CD14-positive monocyte (primary cell): ENCODE data around the gene EPSTI1. TPM values are rescaled to one million over a fixed set of nuclear protein-coding genes. Genes with fewer than 3 reads are reported as not detected.

Source experiments
- DNase-seq, 3 donors: peaks; one replicate each; pipeline ENCODE4 v3.0.0-alpha.2; 2011 to 2022
- H2AFZ ChIP-seq: 2 replicates; pipeline ENCODE4 v1.6.0; 2012; ENCODE audit warnings: mild to moderate bottlenecking, low read depth, low read length, inconsistent platforms; ENCODE audit not compliant: insufficient read depth, poor library complexity, severe bottlenecking
- H3K27ac ChIP-seq, 2 donors: 1 replicate in 1 of 2; 2 replicates in 1 of 2; pipeline ENCODE4 v1.5.1; 2012 to 2013; ENCODE audit warnings: low read length in 2 of 2, control low read depth in 1 of 2, inconsistent platforms in 1 of 2, low read depth in 1 of 2, mild to moderate bottlenecking in 1 of 2
- H3K27me3 ChIP-seq, 2 donors: one replicate each; pipeline versions ENCODE4 v1.6.0 to v1.6.1; 2011 to 2013; ENCODE audit warnings: low read length in 2 of 2; ENCODE audit not compliant: control insufficient read depth in 2 of 2, insufficient read depth in 2 of 2
- H3K36me3 ChIP-seq, 2 donors: replicated peaks in 1 of 2; 1 replicate in 1 of 2; 2 replicates in 1 of 2; pipeline versions ENCODE4 v1.5.1 to v1.6.1; 2012 to 2013; ENCODE audit warnings: low read length in 2 of 2, control low read depth in 1 of 2, inconsistent platforms in 1 of 2, mild to moderate bottlenecking in 1 of 2; ENCODE audit not compliant: insufficient read depth in 2 of 2, control insufficient read depth in 1 of 2
- H3K4me1 ChIP-seq, 2 donors: 1 replicate in 1 of 2; 2 replicates in 1 of 2; pipeline versions ENCODE4 v1.5.1 to v1.6.1; 2012 to 2013; ENCODE audit warnings: low read length in 2 of 2, control low read depth in 1 of 2, inconsistent platforms in 1 of 2, mild to moderate bottlenecking in 1 of 2, moderate library complexity in 1 of 2; ENCODE audit not compliant: insufficient read depth in 2 of 2, control insufficient read depth in 1 of 2
- H3K4me2 ChIP-seq: replicated peaks from 2 replicates; pipeline ENCODE3; 2012; ENCODE audit warnings: low read length, moderate library complexity, mild to moderate bottlenecking; ENCODE audit not compliant: poor library complexity, severe bottlenecking; ENCODE audit errors: extremely low read depth
- H3K4me3 ChIP-seq, 3 experiments: fragments of 200-600 bp in 1 of 3; sonication (generic) in 1 of 3; replicated peaks in 1 of 3; 1 replicate in 2 of 3; 2 replicates in 1 of 3; pipeline ENCODE4 v1.5.1; 2011 to 2013; ENCODE audit warnings: low read length in 3 of 3, mild to moderate bottlenecking in 3 of 3, control low read depth in 2 of 3, low read depth in 2 of 3, inconsistent platforms in 1 of 3, moderate library complexity in 1 of 3
- H3K79me2 ChIP-seq: 2 replicates; pipeline ENCODE4 v1.6.0; 2012; ENCODE audit warnings: mild to moderate bottlenecking, control low read depth, inconsistent platforms, low read length, moderate library complexity; ENCODE audit not compliant: insufficient read depth
- H3K9ac ChIP-seq: 2 replicates; pipeline ENCODE4 v1.6.0; 2017; ENCODE audit warnings: low read length, mild to moderate bottlenecking; ENCODE audit not compliant: insufficient read depth, poor library complexity, severe bottlenecking
- H3K9me3 ChIP-seq, 2 donors: replicated peaks in 1 of 2; 1 replicate in 1 of 2; 2 replicates in 1 of 2; pipeline versions ENCODE4 v1.5.1 to v1.6.1; 2012 to 2013; ENCODE audit warnings: low read length in 2 of 2, control low read depth in 1 of 2; ENCODE audit not compliant: control insufficient read depth in 1 of 2, insufficient read depth in 1 of 2
- H4K20me1 ChIP-seq: 2 replicates; pipeline ENCODE4 v1.6.0; 2012; ENCODE audit warnings: mild to moderate bottlenecking, low read length, control low read depth, moderate library complexity; ENCODE audit not compliant: insufficient read depth
- H3K27ac Mint-ChIP-seq, 7 donors: one replicate each; pipeline ENCODE4 v1.8.0; 2020; ENCODE audit warnings: mild to moderate bottlenecking in 7 of 7, mixed read lengths in 7 of 7, moderate library complexity in 6 of 7, inconsistent platforms in 2 of 7
- H3K27me3 Mint-ChIP-seq, 3 donors: one replicate each; pipeline ENCODE4 v1.8.0; 2021 to 2022; ENCODE audit warnings: low read depth in 3 of 3, mild to moderate bottlenecking in 3 of 3, mixed read lengths in 3 of 3, moderate library complexity in 3 of 3, inconsistent platforms in 1 of 3
- H3K36me3 Mint-ChIP-seq, 2 donors: one replicate each; pipeline ENCODE4 v1.8.0; 2020; ENCODE audit warnings: mixed read lengths in 2 of 2, inconsistent platforms in 1 of 2, mild to moderate bottlenecking in 1 of 2
- H3K4me1 Mint-ChIP-seq: one replicate; pipeline ENCODE4 v1.8.0; 2020; ENCODE audit warnings: mild to moderate bottlenecking, mixed read lengths
- H3K4me3 Mint-ChIP-seq, 2 donors: one replicate each; pipeline ENCODE4 v1.8.0; 2020; ENCODE audit warnings: mild to moderate bottlenecking in 2 of 2, mixed read lengths in 2 of 2, moderate library complexity in 1 of 2
- H3K9me3 Mint-ChIP-seq, 7 donors: one replicate each; pipeline ENCODE4 v1.8.0; 2020 to 2022; ENCODE audit warnings: mixed read lengths in 7 of 7, mild to moderate bottlenecking in 6 of 7, moderate library complexity in 6 of 7, inconsistent platforms in 2 of 7
- WGBS: methylation state at CpG from one replicate; pipeline ENCODE4 v1.1.5; 2013; ENCODE audit warnings: missing lambda C conversion rate; ENCODE audit not compliant: insufficient coverage; 5-methylcytosine and 5-hydroxymethylcytosine counted together
- intact Hi-C, 2 donors: fragments of 100-400 bp; cut with micrococcal nuclease; formaldehyde crosslinking; loops; one replicate each; pipeline versions ENCODE4 v1.15.0 to v1.15.1; 2023
- polyA plus RNA-seq, 3 donors: library from polyadenylated mRNA; depleted of rRNA in 1 of 3; unstranded in 2 of 3; stranded (reverse) in 1 of 3; fragments of 300-500 nt in 2 of 3; fragments of >200 nt in 1 of 3; fragmentation: Illumina TruSeq in 2 of 3; gene quantifications; 1 replicate in 2 of 3; 2 replicates in 1 of 3; pipeline ENCODE4 v1.2.3, GENCODE V29; 2012 to 2021
- TF ChIP-seq, protein P1 (sequence below): fragments of 200-600 bp; IDR thresholded peaks from one replicate; pipeline ENCODE4 v1.8.0; 2022; ENCODE audit warnings: antibody characterized with exemption, mild to moderate bottlenecking

The EPSTI1 gene
- polyA plus RNA-seq, 3 donors, result 14.6 to 19.9 (median 16.4) TPM

DNA sequence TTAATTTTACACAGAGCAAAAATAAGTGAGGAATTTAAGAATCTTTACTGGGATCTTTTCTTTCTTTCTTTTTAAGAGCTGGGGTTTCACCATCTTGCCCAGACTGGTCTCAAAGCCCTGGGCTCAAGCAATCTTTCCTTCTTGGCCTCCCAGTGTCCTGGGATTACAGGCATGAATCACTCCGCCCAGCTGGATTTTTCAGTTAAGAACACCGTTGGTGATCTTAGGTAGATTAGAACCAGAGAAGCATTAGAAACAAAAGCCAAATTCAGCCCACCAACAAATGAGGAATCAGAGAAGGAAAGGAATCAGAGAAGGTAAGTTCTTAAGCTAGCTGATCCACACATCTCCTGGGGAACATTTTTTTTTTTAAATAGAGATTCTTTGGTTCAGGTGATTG, 34.2 kb downstream of the EPSTI1 start:
- Histone ChIP-seq H3K4me2 (no peak overlapping the region), H3K4me1 (no peaks in the 10 kb centered on the region), H3K27me3 (no peaks in the 10 kb centered on the region), H4K20me1 (peaks cover 5% of the 10 kb centered on the region), H3K9me3 (no peaks in the 10 kb centered on the region), H3K79me2 (no peaks in the 10 kb centered on the region), H3K4me3 (no peak overlapping the region), H3K27ac (no peak overlapping the region), H3K36me3 (peaks cover 50 to 94% of the 10 kb centered on the region in 2 donors), H2AFZ (no peak overlapping the region), H3K9ac (no peak overlapping the region)
- no peaks in the 10 kb centered on the region for H3K27me3 Mint-ChIP-seq
- DNase-seq, result no peak
- intact Hi-C loops, result no loop called here
- H3K36me3 Mint-ChIP-seq, result peaks cover 70 to 81% of the 10 kb centered on the region in 2 donors
- TF ChIP-seq, protein P1, sequence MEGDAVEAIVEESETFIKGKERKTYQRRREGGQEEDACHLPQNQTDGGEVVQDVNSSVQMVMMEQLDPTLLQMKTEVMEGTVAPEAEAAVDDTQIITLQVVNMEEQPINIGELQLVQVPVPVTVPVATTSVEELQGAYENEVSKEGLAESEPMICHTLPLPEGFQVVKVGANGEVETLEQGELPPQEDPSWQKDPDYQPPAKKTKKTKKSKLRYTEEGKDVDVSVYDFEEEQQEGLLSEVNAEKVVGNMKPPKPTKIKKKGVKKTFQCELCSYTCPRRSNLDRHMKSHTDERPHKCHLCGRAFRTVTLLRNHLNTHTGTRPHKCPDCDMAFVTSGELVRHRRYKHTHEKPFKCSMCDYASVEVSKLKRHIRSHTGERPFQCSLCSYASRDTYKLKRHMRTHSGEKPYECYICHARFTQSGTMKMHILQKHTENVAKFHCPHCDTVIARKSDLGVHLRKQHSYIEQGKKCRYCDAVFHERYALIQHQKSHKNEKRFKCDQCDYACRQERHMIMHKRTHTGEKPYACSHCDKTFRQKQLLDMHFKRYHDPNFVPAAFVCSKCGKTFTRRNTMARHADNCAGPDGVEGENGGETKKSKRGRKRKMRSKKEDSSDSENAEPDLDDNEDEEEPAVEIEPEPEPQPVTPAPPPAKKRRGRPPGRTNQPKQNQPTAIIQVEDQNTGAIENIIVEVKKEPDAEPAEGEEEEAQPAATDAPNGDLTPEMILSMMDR, result no peak
- H3K4me1 Mint-ChIP-seq, result no peaks in the 10 kb centered on the region
- no peak overlapping the region for H3K27ac Mint-ChIP-seq
- H3K9me3 Mint-ChIP-seq, result peaks cover 0 to 3% (median 0%) of the 10 kb centered on the region in 7 donors
- no CpG with 5 or more reads among the region's 2 CpGs for WGBS
- no peak overlapping the region for H3K4me3 Mint-ChIP-seq

DNA sequence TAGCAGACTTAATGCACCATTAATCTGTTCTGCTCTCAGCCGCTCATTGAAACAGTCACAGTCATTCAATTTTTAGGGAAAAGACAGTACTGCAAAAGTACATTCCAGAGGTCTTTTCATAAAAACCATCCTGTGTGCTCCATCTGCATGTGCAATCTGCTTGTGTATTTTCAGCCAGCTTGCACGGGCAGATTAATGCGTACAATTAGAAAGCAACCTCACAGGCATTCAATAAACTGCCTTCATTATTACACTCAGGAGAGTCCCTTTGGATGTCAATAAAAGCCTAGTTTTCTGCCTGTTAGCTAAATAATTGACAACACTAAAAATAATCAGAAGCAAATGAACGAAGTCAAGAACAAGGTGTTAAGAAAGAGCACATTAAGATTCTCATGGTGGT, 41.9 kb downstream of the EPSTI1 start:
- H3K36me3 Mint-ChIP-seq, result peaks cover 68 to 76% of the 10 kb centered on the region in 2 donors
- H3K4me3 ChIP-seq, result no peak overlapping the region
- H3K4me1 ChIP-seq, result no peaks in the 10 kb centered on the region
- H2AFZ ChIP-seq, result no peak overlapping the region
- H3K9me3 ChIP-seq, result peaks cover 0 to 5% of the 10 kb centered on the region in 2 donors
- no peak overlapping the region for H3K4me2 ChIP-seq
- no peak overlapping the region for H3K27ac ChIP-seq
- no peak overlapping the region for H3K4me3 Mint-ChIP-seq
- H3K36me3 ChIP-seq, result peaks cover 26 to 79% of the 10 kb centered on the region in 2 donors
- no peak overlapping the region for H3K27ac Mint-ChIP-seq
- no peak for DNase-seq
- H4K20me1 ChIP-seq, result peaks cover 7% of the 10 kb centered on the region
- intact Hi-C loops, result no loop called here
- no peaks in the 10 kb centered on the region for H3K79me2 ChIP-seq
- H3K9me3 Mint-ChIP-seq, result peaks cover 5 to 12% (median 8%) of the 10 kb centered on the region in 7 donors
- peaks cover 0 to 3% (median 0%) of the 10 kb centered on the region in 3 donors for H3K27me3 Mint-ChIP-seq
- H3K27me3 ChIP-seq, result no peaks in the 10 kb centered on the region
- TF ChIP-seq, protein P1, result no peak
- WGBS, result 100% methylated on average over 4 of the region's 4 CpGs
- no peak overlapping the region for H3K9ac ChIP-seq
- H3K4me1 Mint-ChIP-seq, result peaks cover 8% of the 10 kb centered on the region
